Gastroesophageal sphincter (tissue), 3 donors: ENCODE measurements around the gene HACL1.

Experiments used
- EP300 ChIP-seq: sonication (generic); formaldehyde crosslinking; IDR thresholded peaks from one replicate; pipeline ENCODE4 v1.6.1; 2017; ENCODE audit warnings: antibody characterized with exemption, mild to moderate bottlenecking
- POLR2A ChIP-seq, 2 donors: fragments of 450-650 bp; IDR thresholded peaks; one replicate each; pipeline ENCODE4 v1.6.1; 2017; ENCODE audit warnings: antibody characterized with exemption in 2 of 2, mild to moderate bottlenecking in 2 of 2, moderate library complexity in 1 of 2
- TF ChIP-seq, protein P1 (sequence below), 4 experiments: fragments of 200-600 bp in 2 of 4; fragments of 450-650 bp in 2 of 4; sonication (generic) in 1 of 4; IDR thresholded peaks; one replicate each; pipeline ENCODE4 v1.5.1; 2017 to 2019; ENCODE audit warnings: antibody characterized with exemption in 4 of 4, mild to moderate bottlenecking in 2 of 4, moderate library complexity in 2 of 4

DNA sequence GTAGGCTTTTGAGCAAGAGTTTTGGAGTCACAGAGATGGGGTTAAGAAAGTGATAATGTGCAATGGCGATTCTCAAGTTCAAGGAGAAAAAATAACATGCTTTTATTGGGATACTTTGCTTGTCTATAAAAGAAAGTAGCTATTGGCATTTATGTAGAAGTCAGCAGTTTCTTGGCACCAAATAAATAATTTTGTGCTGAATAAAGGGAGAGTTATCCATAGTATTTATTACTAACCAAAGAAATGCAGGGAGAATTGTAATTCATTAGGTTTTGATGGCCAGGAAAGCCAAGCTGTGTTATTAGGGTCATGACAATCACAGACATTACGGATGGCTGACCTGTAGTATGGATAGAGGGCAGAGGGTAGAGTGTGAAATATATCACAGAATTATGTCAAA, 33.3 kb upstream of the HACL1 start:
- TF ChIP-seq EP300 (no peak), POLR2A (IDR thresholded peaks at IDR 0.05) (no peak)
- TF ChIP-seq, protein P1, sequence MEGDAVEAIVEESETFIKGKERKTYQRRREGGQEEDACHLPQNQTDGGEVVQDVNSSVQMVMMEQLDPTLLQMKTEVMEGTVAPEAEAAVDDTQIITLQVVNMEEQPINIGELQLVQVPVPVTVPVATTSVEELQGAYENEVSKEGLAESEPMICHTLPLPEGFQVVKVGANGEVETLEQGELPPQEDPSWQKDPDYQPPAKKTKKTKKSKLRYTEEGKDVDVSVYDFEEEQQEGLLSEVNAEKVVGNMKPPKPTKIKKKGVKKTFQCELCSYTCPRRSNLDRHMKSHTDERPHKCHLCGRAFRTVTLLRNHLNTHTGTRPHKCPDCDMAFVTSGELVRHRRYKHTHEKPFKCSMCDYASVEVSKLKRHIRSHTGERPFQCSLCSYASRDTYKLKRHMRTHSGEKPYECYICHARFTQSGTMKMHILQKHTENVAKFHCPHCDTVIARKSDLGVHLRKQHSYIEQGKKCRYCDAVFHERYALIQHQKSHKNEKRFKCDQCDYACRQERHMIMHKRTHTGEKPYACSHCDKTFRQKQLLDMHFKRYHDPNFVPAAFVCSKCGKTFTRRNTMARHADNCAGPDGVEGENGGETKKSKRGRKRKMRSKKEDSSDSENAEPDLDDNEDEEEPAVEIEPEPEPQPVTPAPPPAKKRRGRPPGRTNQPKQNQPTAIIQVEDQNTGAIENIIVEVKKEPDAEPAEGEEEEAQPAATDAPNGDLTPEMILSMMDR (IDR thresholded peaks at IDR 0.05), result no peak
